ENCODE data around the gene SLC13A5.

Gene SLC13A5

DNA sequence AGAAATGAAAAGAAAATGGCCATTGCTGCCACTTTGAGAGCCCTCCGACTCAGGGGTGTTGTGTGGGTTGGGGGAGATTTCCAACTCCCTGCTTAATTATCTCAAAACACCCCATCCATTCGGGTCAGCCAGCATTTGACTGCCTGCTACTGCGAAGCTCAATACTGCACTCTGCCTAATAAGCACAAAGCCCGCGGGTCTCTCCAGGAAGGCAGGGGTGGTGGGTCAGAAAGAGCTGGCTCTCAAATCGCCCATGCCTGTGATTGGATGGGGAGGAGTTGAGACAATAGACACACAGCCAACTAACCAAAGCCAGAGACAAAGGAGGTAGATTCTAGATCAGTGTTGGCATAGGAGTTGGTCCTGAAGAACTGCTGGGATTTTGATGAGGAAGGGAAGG, 40.4 kb upstream of the SLC13A5 start:
- Histone ChIP-seq H3K9me3 (ENCODE audit: control insufficient read depth, insufficient read depth, low read length) (no peaks in the 10 kb centered on the region), H3K27me3 (ENCODE audit: control insufficient read depth, low read length) (peaks cover 19% of the 10 kb centered on the region), H3K27ac (ENCODE audit: low read depth, low read length) (no peak overlapping the region), H4K20me1 (ENCODE audit: control insufficient read depth, insufficient read depth, low read depth, low read length) (no peaks in the 10 kb centered on the region), H3K9me2 (replicated peaks; ENCODE audit: control insufficient read depth, low read length) (no peaks in the 10 kb centered on the region), H3K4me1 (ENCODE audit: control insufficient read depth, low read length) (no peaks in the 10 kb centered on the region), H3K4me3 (ENCODE audit: low read length) (no peak overlapping the region), H3K4me2 (ENCODE audit: low read length) (no peak overlapping the region), H3K36me3 (ENCODE audit: control insufficient read depth, low read length) (no peaks in the 10 kb centered on the region), H3K79me2 (ENCODE audit: control insufficient read depth, low read length) (no peaks in the 10 kb centered on the region), H3F3A (ENCODE audit: control insufficient read depth, insufficient read depth) (no peaks in the 10 kb centered on the region)
- TF ChIP-seq, protein P1, sequence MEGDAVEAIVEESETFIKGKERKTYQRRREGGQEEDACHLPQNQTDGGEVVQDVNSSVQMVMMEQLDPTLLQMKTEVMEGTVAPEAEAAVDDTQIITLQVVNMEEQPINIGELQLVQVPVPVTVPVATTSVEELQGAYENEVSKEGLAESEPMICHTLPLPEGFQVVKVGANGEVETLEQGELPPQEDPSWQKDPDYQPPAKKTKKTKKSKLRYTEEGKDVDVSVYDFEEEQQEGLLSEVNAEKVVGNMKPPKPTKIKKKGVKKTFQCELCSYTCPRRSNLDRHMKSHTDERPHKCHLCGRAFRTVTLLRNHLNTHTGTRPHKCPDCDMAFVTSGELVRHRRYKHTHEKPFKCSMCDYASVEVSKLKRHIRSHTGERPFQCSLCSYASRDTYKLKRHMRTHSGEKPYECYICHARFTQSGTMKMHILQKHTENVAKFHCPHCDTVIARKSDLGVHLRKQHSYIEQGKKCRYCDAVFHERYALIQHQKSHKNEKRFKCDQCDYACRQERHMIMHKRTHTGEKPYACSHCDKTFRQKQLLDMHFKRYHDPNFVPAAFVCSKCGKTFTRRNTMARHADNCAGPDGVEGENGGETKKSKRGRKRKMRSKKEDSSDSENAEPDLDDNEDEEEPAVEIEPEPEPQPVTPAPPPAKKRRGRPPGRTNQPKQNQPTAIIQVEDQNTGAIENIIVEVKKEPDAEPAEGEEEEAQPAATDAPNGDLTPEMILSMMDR (IDR thresholded peaks at IDR 0.05; ENCODE audit: low read depth, low read length, poor library complexity, severe bottlenecking), result no peak
- no peak for TF ChIP-seq EZH2phosphoT487 (IDR thresholded peaks at IDR 0.05; ENCODE audit: borderline replicate concordance, low read length)

DNA sequence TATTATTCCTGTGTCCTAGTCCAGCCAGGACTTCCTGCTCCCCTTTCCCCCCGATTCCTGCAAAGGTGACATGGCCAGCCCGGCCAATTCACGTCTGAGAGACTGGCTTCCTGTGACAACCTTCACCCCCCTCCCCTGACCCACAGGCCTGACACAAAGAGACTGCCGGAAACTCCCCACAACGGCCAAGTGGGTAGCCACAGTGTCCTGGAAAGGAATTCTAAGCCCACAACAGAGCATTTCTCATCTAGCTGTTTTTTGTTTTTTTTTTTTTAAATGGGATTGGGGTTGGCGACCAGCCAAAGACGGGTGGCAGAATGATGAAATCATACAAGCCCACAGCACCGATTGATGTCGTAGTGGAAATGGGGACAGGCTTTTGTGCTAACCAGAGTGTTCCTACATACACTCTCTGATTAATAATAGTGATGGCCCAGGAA, 39.9 kb upstream of the SLC13A5 start:
- Histone ChIP-seq H3K4me2 (ENCODE audit: low read length) (no peak overlapping the region), H3K27ac (ENCODE audit: low read depth, low read length) (no peak overlapping the region)

DNA sequence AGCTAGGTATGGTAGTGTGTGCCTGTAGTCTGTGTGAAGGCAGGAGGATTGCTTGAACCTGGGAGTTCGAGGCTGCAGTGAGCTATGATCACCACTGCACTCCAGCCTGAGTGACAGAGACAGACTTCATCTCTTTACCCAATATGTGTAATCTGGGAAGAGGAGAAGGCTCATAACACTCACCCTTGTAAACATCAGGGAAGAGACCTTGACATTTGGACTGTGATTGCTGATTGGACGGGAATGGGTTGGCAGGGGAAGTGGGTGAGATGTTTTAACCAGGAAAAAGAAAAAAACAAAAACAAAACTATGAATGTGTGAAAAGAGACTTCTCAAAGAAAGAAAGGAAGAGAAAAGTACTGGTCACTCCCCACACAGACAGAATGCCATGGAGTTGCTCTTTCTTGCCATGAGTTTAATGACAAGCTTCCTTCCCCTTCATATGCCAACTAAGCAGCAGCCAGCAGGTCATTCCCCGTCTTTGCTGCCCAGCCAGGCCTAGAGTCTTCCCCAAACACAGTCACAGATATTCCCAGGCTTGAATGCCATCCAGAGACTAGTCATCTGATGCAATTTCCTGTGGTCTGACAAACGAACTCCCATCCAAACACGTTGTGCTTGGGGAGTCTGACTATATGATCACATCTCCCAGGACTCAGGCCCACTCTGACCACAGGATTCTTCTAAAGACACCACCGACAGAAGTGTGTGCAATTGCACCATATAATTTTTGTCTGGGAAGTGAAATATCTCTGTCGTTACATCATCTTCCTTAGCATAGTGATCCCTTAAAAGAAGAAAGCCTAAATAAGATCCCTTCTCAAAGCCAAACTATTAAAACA, 39.1 kb upstream of the SLC13A5 start:
- Histone ChIP-seq H3K4me1 (ENCODE audit: control insufficient read depth, low read length) (no peaks in the 10 kb centered on the region), H3K4me3 (ENCODE audit: low read length) (no peak overlapping the region), H3K27ac (ENCODE audit: low read depth, low read length) (no peak overlapping the region), H4K20me1 (ENCODE audit: control insufficient read depth, insufficient read depth, low read depth, low read length) (no peaks in the 10 kb centered on the region), H3K79me2 (ENCODE audit: control insufficient read depth, low read length) (no peaks in the 10 kb centered on the region), H3K4me2 (ENCODE audit: low read length) (no peak overlapping the region), H3K36me3 (ENCODE audit: control insufficient read depth, low read length) (no peaks in the 10 kb centered on the region), H3K27me3 (ENCODE audit: control insufficient read depth, low read length) (peaks cover 19% of the 10 kb centered on the region), H3K9me2 (replicated peaks; ENCODE audit: control insufficient read depth, low read length) (no peaks in the 10 kb centered on the region), H3F3A (ENCODE audit: control insufficient read depth, insufficient read depth) (no peaks in the 10 kb centered on the region), H3K9me3 (ENCODE audit: control insufficient read depth, insufficient read depth, low read length) (no peaks in the 10 kb centered on the region)
- no peak for TF ChIP-seq EZH2phosphoT487 (IDR thresholded peaks at IDR 0.05; ENCODE audit: borderline replicate concordance, low read length)
- TF ChIP-seq, protein P1 (IDR thresholded peaks at IDR 0.05; ENCODE audit: low read depth, low read length, poor library complexity, severe bottlenecking), result no peak

More for the DNA sequence above, 39.9 kb upstream of the SLC13A5 start:
- H3F3A ChIP-seq (ENCODE audit: control insufficient read depth, insufficient read depth), result no peaks in the 10 kb centered on the region
- no peaks in the 10 kb centered on the region for H3K36me3 ChIP-seq (ENCODE audit: control insufficient read depth, low read length)
- H3K9me3 ChIP-seq (ENCODE audit: control insufficient read depth, insufficient read depth, low read length), result no peaks in the 10 kb centered on the region
- no peaks in the 10 kb centered on the region for H4K20me1 ChIP-seq (ENCODE audit: control insufficient read depth, insufficient read depth, low read depth, low read length)
- no peaks in the 10 kb centered on the region for H3K79me2 ChIP-seq (ENCODE audit: control insufficient read depth, low read length)
- H3K4me3 ChIP-seq (ENCODE audit: low read length), result no peak overlapping the region
- H3K4me1 ChIP-seq (ENCODE audit: control insufficient read depth, low read length), result no peaks in the 10 kb centered on the region
- H3K27me3 ChIP-seq (ENCODE audit: control insufficient read depth, low read length), result peaks cover 19% of the 10 kb centered on the region
- no peak for TF ChIP-seq EZH2phosphoT487 (IDR thresholded peaks at IDR 0.05; ENCODE audit: borderline replicate concordance, low read length)
- TF ChIP-seq, protein P1 (IDR thresholded peaks at IDR 0.05; ENCODE audit: low read depth, low read length, poor library complexity, severe bottlenecking), result no peak
- no peaks in the 10 kb centered on the region for H3K9me2 ChIP-seq (replicated peaks; ENCODE audit: control insufficient read depth, low read length)
